Measurements from ENCODE around the gene NPEPL1.
"Not testable (repeated sequence)": the region's sequence is repeated elsewhere in the genome, so short reads cannot be mapped to it uniquely, and the experiment has no call there.

NPEPL1 gene

DNA sequence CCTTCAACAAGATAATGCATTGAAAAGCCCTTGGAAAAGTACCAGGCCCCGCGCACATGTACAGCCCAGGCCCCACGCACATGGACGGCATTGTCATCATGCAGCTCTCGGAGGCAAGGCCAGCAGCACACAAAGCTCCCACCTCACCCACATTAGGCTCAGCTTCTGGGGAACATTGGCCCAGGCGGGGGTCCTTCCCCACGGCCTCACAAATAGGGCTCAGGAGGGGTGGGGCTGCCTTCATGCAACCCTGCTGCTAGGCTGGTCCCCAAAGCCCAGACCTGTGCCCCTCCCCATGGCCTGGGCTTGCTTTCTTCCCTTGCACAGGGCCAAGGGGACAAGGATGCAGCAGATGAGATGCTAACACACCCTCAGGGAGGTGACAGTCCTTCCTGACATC is 26.7 kb downstream of the NPEPL1 start:
- ChIA-PET POLR2A (no interaction called here), CTCF (no interaction called here)
- no peak overlapping the region for H3K27ac ChIP-seq (ENCODE audit: insufficient read depth in 1 of 2, low read depth in 1 of 2, low read length in 2 of 2, poor library complexity in 1 of 2, severe bottlenecking in 2 of 2)
- no peaks in the 10 kb centered on the region for H3K9me3 ChIP-seq (ENCODE audit: control extremely low read depth in 1 of 5, control insufficient read depth in 4 of 5, insufficient read depth in 2 of 5, low read depth in 1 of 5, low read length in 4 of 5)
- H3K4me1 ChIP-seq (ENCODE audit: control extremely low read depth in 1 of 4, control insufficient read depth in 4 of 4, insufficient read depth in 4 of 4, low read length in 3 of 4) = no peaks in the 10 kb centered on the region
- 100% methylated on average over 5 of the region's 7 CpGs for WGBS (ENCODE audit: insufficient coverage)
- H3K36me3 ChIP-seq (ENCODE audit: control insufficient read depth in 4 of 4, insufficient read depth in 4 of 4, low read length in 3 of 4) = no peaks in the 10 kb centered on the region
- H3K27me3 ChIP-seq (replicated peaks in 2 of 5; ENCODE audit: control insufficient read depth in 4 of 5, insufficient read depth in 5 of 5, low read length in 4 of 5) = peaks cover 0 to 27% (median 7%) of the 10 kb centered on the region in 5 experiments
- H3K4me3 ChIP-seq (ENCODE audit: control insufficient read depth in 1 of 7, extremely low read depth in 1 of 7, insufficient read depth in 4 of 7, low read depth in 2 of 7, low read length in 6 of 7) = no peak overlapping the region
- no peak for DNase-seq

DNA sequence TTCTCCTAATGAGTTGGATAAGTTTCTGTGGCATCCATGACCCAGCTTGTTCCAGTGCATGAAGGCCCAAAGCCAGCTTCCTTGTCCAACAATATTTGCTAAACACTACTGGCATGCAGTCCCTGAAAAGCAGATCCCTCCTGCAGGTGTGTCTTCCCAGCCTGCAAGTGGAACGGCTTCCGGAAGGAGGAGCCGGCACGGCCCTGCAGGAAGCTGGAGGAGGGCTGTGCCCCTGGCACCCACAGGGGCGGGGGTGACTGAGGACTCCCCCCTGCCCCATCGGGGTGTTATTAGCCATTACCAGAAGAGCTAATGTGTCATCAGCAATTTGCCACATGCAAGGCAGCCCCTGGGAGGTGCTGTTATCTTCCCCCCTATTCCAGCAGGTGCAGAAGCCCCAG is 27.4 kb downstream of the NPEPL1 start:
- Histone ChIP-seq H3K36me3 (ENCODE audit: control insufficient read depth in 4 of 4, insufficient read depth in 4 of 4, low read length in 3 of 4) (no peaks in the 10 kb centered on the region), H3K9me3 (ENCODE audit: control extremely low read depth in 1 of 5, control insufficient read depth in 4 of 5, insufficient read depth in 2 of 5, low read depth in 1 of 5, low read length in 4 of 5) (peaks cover 0 to 1% (median 0%) of the 10 kb centered on the region in 5 experiments), H3K27ac (ENCODE audit: insufficient read depth in 1 of 2, low read depth in 1 of 2, low read length in 2 of 2, poor library complexity in 1 of 2, severe bottlenecking in 2 of 2) (no peak overlapping the region), H3K4me1 (ENCODE audit: control extremely low read depth in 1 of 4, control insufficient read depth in 4 of 4, insufficient read depth in 4 of 4, low read length in 3 of 4) (no peaks in the 10 kb centered on the region), H3K27me3 (replicated peaks in 2 of 5; ENCODE audit: control insufficient read depth in 4 of 5, insufficient read depth in 5 of 5, low read length in 4 of 5) (peaks cover 0 to 27% (median 7%) of the 10 kb centered on the region in 5 experiments), H3K4me3 (ENCODE audit: control insufficient read depth in 1 of 7, extremely low read depth in 1 of 7, insufficient read depth in 4 of 7, low read depth in 2 of 7, low read length in 6 of 7) (no peak overlapping the region)
- 63% methylated on average over 6 of the region's 6 CpGs for WGBS (ENCODE audit: insufficient coverage)
- POLR2A ChIA-PET = interaction anchor here (0.6 kb wide), 1 partner anchor 251 kb away, joined by 3 read pairs; no protein-coding TSS in a partner anchor
- no peak for DNase-seq
- CTCF ChIA-PET = no interaction called here

DNA sequence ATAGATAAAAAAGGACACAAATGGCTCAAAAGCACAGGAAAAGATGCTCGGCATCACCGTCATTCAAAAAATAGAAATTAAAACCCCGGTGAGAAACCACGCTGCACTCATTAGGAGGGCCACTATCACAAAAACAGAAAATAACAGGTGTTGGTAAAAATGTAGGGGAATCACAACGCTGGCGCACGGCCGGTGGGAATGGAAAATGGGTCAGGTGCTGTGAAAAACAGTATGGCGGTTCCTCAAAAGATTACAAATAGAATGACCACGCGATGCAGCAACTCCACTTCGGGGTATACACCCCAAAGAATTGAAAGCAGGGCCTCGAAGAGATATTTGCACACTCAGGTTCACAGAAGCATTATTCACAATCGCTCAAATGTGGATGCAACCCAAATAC is 28.3 kb downstream of the NPEPL1 start:
- 96% methylated on average over 10 of the region's 14 CpGs for WGBS (ENCODE audit: insufficient coverage)
- H3K27me3 ChIP-seq (replicated peaks in 2 of 5; ENCODE audit: control insufficient read depth in 4 of 5, insufficient read depth in 5 of 5, low read length in 4 of 5) = peaks cover 0 to 27% (median 7%) of the 10 kb centered on the region in 5 experiments
- H3K4me3 ChIP-seq (ENCODE audit: control insufficient read depth in 1 of 7, extremely low read depth in 1 of 7, insufficient read depth in 4 of 7, low read depth in 2 of 7, low read length in 6 of 7) = no peak overlapping the region

DNA sequence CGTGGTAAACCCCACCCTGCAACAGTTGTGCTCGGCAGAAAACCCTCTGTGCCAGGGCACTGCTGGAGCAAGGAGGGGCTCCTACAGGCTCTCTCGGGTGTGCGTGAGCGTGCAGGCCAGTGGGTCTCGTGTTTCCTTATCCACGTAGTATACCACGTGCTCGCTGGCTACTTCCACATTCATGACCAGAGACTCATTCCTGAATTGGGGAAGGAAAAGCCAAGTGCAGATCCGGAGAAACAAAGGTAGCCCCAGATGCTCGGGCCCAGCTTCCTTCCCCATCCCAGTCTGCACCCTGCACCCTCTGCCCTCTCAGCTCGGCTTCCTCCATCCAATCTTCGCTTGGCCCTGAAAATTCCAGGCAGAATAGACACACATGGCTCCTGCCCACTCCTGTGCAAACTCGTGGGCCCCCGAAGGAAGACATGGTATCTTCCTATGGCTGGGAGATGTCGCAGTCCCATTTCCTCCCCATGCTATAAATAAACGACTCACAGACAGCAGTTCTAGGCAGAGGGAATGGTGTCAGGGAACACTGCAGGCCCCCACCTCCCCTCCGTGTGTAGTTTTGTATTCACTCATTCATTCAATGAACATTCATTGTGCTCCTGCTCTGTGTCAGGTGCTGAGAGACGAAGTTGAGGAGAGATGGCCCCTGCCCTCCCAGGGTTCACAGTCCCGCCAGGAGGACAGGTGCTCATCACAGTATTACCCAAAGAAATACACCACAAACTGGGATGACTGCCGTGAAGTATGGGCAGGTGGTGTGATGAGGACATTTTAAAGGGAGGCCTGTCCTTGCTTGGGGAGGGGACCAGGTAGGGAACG is 29.6 kb downstream of the NPEPL1 start:
- H3K9me3 ChIP-seq (ENCODE audit: control extremely low read depth in 1 of 5, control insufficient read depth in 4 of 5, insufficient read depth in 2 of 5, low read depth in 1 of 5, low read length in 4 of 5) = peaks cover 0 to 4% (median 1%) of the 10 kb centered on the region in 5 experiments
- no peak overlapping the region for H3K27ac ChIP-seq (ENCODE audit: insufficient read depth in 1 of 2, low read depth in 1 of 2, low read length in 2 of 2, poor library complexity in 1 of 2, severe bottlenecking in 2 of 2)
- H3K4me1 ChIP-seq (ENCODE audit: control extremely low read depth in 1 of 4, control insufficient read depth in 4 of 4, insufficient read depth in 4 of 4, low read length in 3 of 4) = no peaks in the 10 kb centered on the region
- WGBS (ENCODE audit: insufficient coverage) = 58% methylated on average over 17 of the region's 22 CpGs
- CTCF ChIA-PET = no interaction called here
- peaks cover 0 to 27% (median 7%) of the 10 kb centered on the region in 5 experiments for H3K27me3 ChIP-seq (replicated peaks in 2 of 5; ENCODE audit: control insufficient read depth in 4 of 5, insufficient read depth in 5 of 5, low read length in 4 of 5)
- DNase-seq = no peak
- H3K4me3 ChIP-seq (ENCODE audit: control insufficient read depth in 1 of 7, extremely low read depth in 1 of 7, insufficient read depth in 4 of 7, low read depth in 2 of 7, low read length in 6 of 7) = no peak overlapping the region
- POLR2A ChIA-PET = no interaction called here
- H3K36me3 ChIP-seq (ENCODE audit: control insufficient read depth in 4 of 4, insufficient read depth in 4 of 4, low read length in 3 of 4) = no peaks in the 10 kb centered on the region

More for the DNA sequence above, 28.3 kb downstream of the NPEPL1 start:
- POLR2A ChIA-PET = no interaction called here
- CTCF ChIA-PET = no interaction called here
- DNase-seq = no peak
- H3K4me1 ChIP-seq (ENCODE audit: control extremely low read depth in 1 of 4, control insufficient read depth in 4 of 4, insufficient read depth in 4 of 4, low read length in 3 of 4) = no peaks in the 10 kb centered on the region
- H3K27ac ChIP-seq (ENCODE audit: insufficient read depth in 1 of 2, low read depth in 1 of 2, low read length in 2 of 2, poor library complexity in 1 of 2, severe bottlenecking in 2 of 2) = no peak overlapping the region
- H3K9me3 ChIP-seq (ENCODE audit: control extremely low read depth in 1 of 5, control insufficient read depth in 4 of 5, insufficient read depth in 2 of 5, low read depth in 1 of 5, low read length in 4 of 5) = peaks cover 0 to 1% (median 0%) of the 10 kb centered on the region in 5 experiments
- H3K36me3 ChIP-seq (ENCODE audit: control insufficient read depth in 4 of 4, insufficient read depth in 4 of 4, low read length in 3 of 4) = no peaks in the 10 kb centered on the region

DNA sequence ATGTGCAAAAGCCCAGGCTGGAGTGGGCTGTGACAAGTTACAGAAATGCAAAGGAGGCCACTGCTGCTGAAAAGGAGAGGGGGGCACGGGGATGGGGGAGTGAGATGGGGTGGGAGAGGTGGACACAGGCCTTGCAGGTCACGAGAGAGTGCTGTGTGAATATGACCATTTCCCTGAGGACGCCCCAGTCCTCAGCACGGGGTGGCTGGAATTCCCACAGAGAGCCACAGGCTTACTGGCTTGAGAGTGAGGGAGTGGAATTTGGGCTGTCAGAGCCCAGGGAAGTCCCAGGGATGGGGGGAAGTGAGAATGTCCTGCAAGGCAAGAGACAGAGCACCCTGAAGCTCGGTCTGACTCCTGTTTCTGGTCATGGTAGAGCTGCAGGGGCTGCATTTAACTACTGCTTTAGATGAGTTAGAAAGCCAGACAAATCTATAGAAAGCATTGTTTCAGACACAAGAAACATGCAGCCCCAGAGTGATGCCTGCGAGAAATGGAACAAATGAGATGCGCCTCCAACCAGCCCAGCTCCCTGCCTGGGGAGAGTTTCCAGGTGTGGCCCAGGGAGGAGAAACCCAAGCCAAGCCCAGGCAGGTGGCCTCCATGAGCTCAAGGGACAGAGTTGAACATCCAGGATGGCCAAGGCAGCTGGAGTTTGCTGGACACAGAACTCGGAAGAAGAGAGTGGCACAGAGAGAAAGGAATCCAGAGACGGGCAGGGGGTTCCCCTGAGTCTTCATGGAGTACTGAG is 30.5 kb downstream of the NPEPL1 start:
- no peak for DNase-seq
- ChIA-PET POLR2A (no interaction called here), CTCF (no interaction called here)
- no peak overlapping the region for H3K27ac ChIP-seq (ENCODE audit: insufficient read depth in 1 of 2, low read depth in 1 of 2, low read length in 2 of 2, poor library complexity in 1 of 2, severe bottlenecking in 2 of 2)
- H3K27me3 ChIP-seq (replicated peaks in 2 of 5; ENCODE audit: control insufficient read depth in 4 of 5, insufficient read depth in 5 of 5, low read length in 4 of 5) = peaks cover 0 to 27% (median 7%) of the 10 kb centered on the region in 5 experiments
- H3K36me3 ChIP-seq (ENCODE audit: control insufficient read depth in 4 of 4, insufficient read depth in 4 of 4, low read length in 3 of 4) = no peaks in the 10 kb centered on the region
- peaks cover 0 to 4% (median 2%) of the 10 kb centered on the region in 5 experiments for H3K9me3 ChIP-seq (ENCODE audit: control extremely low read depth in 1 of 5, control insufficient read depth in 4 of 5, insufficient read depth in 2 of 5, low read depth in 1 of 5, low read length in 4 of 5)
- no peaks in the 10 kb centered on the region for H3K4me1 ChIP-seq (ENCODE audit: control extremely low read depth in 1 of 4, control insufficient read depth in 4 of 4, insufficient read depth in 4 of 4, low read length in 3 of 4)
- no peak overlapping the region for H3K4me3 ChIP-seq (ENCODE audit: control insufficient read depth in 1 of 7, extremely low read depth in 1 of 7, insufficient read depth in 4 of 7, low read depth in 2 of 7, low read length in 6 of 7)
- WGBS (ENCODE audit: insufficient coverage) = 93% methylated on average over 9 of the region's 9 CpGs

DNA sequence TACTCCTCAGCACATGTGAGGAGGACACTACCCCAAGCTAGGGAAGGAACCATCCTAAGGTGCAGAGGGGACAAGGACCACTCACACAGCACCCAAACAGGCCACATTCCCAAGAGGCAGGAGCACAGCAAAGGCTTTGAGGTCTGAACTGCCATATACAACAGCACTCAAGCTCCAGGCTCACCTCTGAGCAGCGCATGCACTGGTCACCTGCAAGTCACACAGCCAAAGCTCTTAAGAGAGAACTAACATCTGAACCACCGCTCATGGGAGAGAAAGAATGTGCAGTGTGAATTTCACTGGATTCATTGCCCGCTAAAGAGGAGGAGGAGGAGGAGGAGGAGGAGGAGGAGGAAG is 31.0 kb downstream of the NPEPL1 start:
- Histone ChIP-seq H3K4me3 (ENCODE audit: control insufficient read depth in 1 of 7, extremely low read depth in 1 of 7, insufficient read depth in 4 of 7, low read depth in 2 of 7, low read length in 6 of 7) (no peak overlapping the region), H3K9me3 (ENCODE audit: control extremely low read depth in 1 of 5, control insufficient read depth in 4 of 5, insufficient read depth in 2 of 5, low read depth in 1 of 5, low read length in 4 of 5) (peaks cover 0 to 4% (median 2%) of the 10 kb centered on the region in 5 experiments), H3K27ac (ENCODE audit: insufficient read depth in 1 of 2, low read depth in 1 of 2, low read length in 2 of 2, poor library complexity in 1 of 2, severe bottlenecking in 2 of 2) (no peak overlapping the region), H3K36me3 (ENCODE audit: control insufficient read depth in 4 of 4, insufficient read depth in 4 of 4, low read length in 3 of 4) (no peaks in the 10 kb centered on the region), H3K27me3 (replicated peaks in 2 of 5; ENCODE audit: control insufficient read depth in 4 of 5, insufficient read depth in 5 of 5, low read length in 4 of 5) (peaks cover 0 to 27% (median 7%) of the 10 kb centered on the region in 5 experiments), H3K4me1 (ENCODE audit: control extremely low read depth in 1 of 4, control insufficient read depth in 4 of 4, insufficient read depth in 4 of 4, low read length in 3 of 4) (no peaks in the 10 kb centered on the region)
- WGBS (ENCODE audit: insufficient coverage) = no CpG with 5 or more reads among the region's 3 CpGs
- ChIA-PET CTCF (no interaction called here), POLR2A (no interaction called here)
- DNase-seq = no peak

DNA sequence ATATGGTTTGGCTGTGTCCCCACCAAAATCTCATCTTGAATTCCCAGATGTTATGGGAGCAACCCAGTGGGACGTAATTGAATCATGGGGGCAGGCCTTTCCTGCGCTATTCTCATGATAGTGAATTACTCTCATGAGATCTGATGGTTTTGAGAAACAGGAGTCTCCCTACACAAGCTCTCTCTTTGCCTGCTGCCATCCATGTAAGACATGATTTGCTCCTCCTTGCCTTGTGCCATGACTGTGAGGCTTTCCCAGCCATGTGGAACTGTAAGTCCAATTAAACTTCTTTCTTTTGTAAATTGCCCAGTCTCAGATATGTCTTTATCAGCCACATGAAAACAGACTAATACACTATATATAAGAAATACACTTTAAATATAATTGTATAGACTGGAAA is 33.6 kb downstream of the NPEPL1 start:
- POLR2A ChIA-PET; H3K4me1 ChIP-seq (ENCODE audit: control extremely low read depth in 1 of 4, control insufficient read depth in 4 of 4, insufficient read depth in 4 of 4, low read length in 3 of 4); H3K36me3 ChIP-seq (ENCODE audit: control insufficient read depth in 4 of 4, insufficient read depth in 4 of 4, low read length in 3 of 4); H3K9me3 ChIP-seq (ENCODE audit: control extremely low read depth in 1 of 5, control insufficient read depth in 4 of 5, insufficient read depth in 2 of 5, low read depth in 1 of 5, low read length in 4 of 5); H3K4me3 ChIP-seq (ENCODE audit: control insufficient read depth in 1 of 7, extremely low read depth in 1 of 7, insufficient read depth in 4 of 7, low read depth in 2 of 7, low read length in 6 of 7); DNase-seq; CTCF ChIA-PET; H3K27ac ChIP-seq (ENCODE audit: insufficient read depth in 1 of 2, low read depth in 1 of 2, low read length in 2 of 2, poor library complexity in 1 of 2, severe bottlenecking in 2 of 2): not testable (repeated sequence)
- WGBS (ENCODE audit: insufficient coverage) = 50% methylated on average over 2 of the region's 2 CpGs
- H3K27me3 ChIP-seq (replicated peaks in 2 of 5; ENCODE audit: control insufficient read depth in 4 of 5, insufficient read depth in 5 of 5, low read length in 4 of 5) = peaks cover 0 to 23% (median 7%) of the 10 kb centered on the region in 5 experiments
